HG02798 (cell line): ENCODE results near the gene NEDD4L.
A peak's percentile ranks its signal among the peaks of the same experiment; 100 is the strongest.
"Not testable (repeated sequence)": the region's sequence is repeated elsewhere in the genome, so short reads cannot be mapped to it uniquely, and the experiment has no call there.

Experiments used
- ATAC-seq: cut with Tn5 transposase; IDR thresholded peaks from one replicate; pipeline ENCODE4 v1.9.1; 2021; ENCODE audit warnings: mild to moderate bottlenecking; ENCODE audit not compliant: unreplicated experiment, poor library complexity

The NEDD4L gene

GRCh38 chr18:58272779-58273435 is 228.9 kb downstream of the NEDD4L start:
- ATAC-seq = no peak

GRCh38 chr18:58275176-58275575 is 231.2 kb downstream of the NEDD4L start:
- ATAC-seq = no peak

- ATAC-seq = no peak
These were observed 233.0 kb downstream of the NEDD4L start for GRCh38 chr18:58276789-58277739.

GRCh38 chr18:58279504-58280175 is 235.6 kb downstream of the NEDD4L start:
- ATAC-seq = no peak

- no peak for ATAC-seq
These were observed 236.2 kb downstream of the NEDD4L start for GRCh38 chr18:58280191-58280590.

GRCh38 chr18:58282872-58283271 is 238.8 kb downstream of the NEDD4L start:
- not testable (repeated sequence) for ATAC-seq

GRCh38 chr18:58284699-58285448 is 240.8 kb downstream of the NEDD4L start:
- no peak for ATAC-seq

GRCh38 chr18:58285449-58286130 is 241.6 kb downstream of the NEDD4L start:
- ATAC-seq = no peak

GRCh38 chr18:58286632-58287352 is 242.8 kb downstream of the NEDD4L start:
- ATAC-seq = no peak

GRCh38 chr18:58287353-58288274 is 243.6 kb downstream of the NEDD4L start:
- no peak for ATAC-seq

- peak; percentile 84 for ATAC-seq
These were observed 245.1 kb downstream of the NEDD4L start for GRCh38 chr18:58288921-58289797.

GRCh38 chr18:58290116-58290695 is 246.2 kb downstream of the NEDD4L start:
- ATAC-seq = no peak

- ATAC-seq = no peak
These were observed 247.1 kb downstream of the NEDD4L start for GRCh38 chr18:58291131-58291530.

GRCh38 chr18:58292638-58293037 is 248.6 kb downstream of the NEDD4L start:
- no peak for ATAC-seq

GRCh38 chr18:58297198-58297597 is 253.2 kb downstream of the NEDD4L start:
- no peak for ATAC-seq

GRCh38 chr18:58298251-58299134 is 254.5 kb downstream of the NEDD4L start:
- no peak for ATAC-seq
